Measurements from ENCODE around the gene RAI14. TPM values are rescaled to one million over a fixed set of nuclear protein-coding genes. Genes with fewer than 3 reads are reported as not detected.

The RAI14 gene
- total and polyA plus RNA-seq, 2 donors (not counting 1 experiment from before 2014, with no cell fraction given), result 98.7 to 125 TPM

- Histone ChIP-seq H4K20me1 (ENCODE audit: control insufficient read depth, extremely low read depth, insufficient read depth, low read length) (no peaks in the 10 kb centered on the region), H3K9me3 (ENCODE audit: control insufficient read depth, insufficient read depth, low read depth, low read length) (no peaks in the 10 kb centered on the region), H3K4me1 (ENCODE audit: control insufficient read depth, extremely low read depth, insufficient read depth, low read length) (no peaks in the 10 kb centered on the region), H3K36me3 (ENCODE audit: control insufficient read depth, insufficient read depth, low read length) (no peaks in the 10 kb centered on the region), H3K4me3 (replicated peaks in 1 of 4; ENCODE audit: control extremely low read depth in 1 of 4, insufficient read depth in 1 of 4, low read depth in 3 of 4, low read length in 4 of 4) (peak within 1 kb of the TSS; percentile 69 to 86 (median 76)), H3K9ac (ENCODE audit: insufficient read depth, low read length) (peak within 1 kb of the TSS; percentile 66), H3K27me3 (ENCODE audit: control insufficient read depth, insufficient read depth, low read length) (no peaks in the 10 kb centered on the region), H3K4me2 (ENCODE audit: extremely low read depth, insufficient read depth, low read length) (peak within 1 kb of the TSS; percentile 67), H3K79me2 (ENCODE audit: control insufficient read depth, insufficient read depth, low read length) (no peaks in the 10 kb centered on the region), H3K27ac (ENCODE audit: insufficient read depth, low read length) (peak within 1 kb of the TSS; percentile 52), H2AFZ (ENCODE audit: low read length) (peak within 1 kb of the TSS; percentile 94)
- DNase-seq (ENCODE audit: low read depth in 2 of 2), result peak; percentile 82 to 84
- TF ChIP-seq, protein P1, sequence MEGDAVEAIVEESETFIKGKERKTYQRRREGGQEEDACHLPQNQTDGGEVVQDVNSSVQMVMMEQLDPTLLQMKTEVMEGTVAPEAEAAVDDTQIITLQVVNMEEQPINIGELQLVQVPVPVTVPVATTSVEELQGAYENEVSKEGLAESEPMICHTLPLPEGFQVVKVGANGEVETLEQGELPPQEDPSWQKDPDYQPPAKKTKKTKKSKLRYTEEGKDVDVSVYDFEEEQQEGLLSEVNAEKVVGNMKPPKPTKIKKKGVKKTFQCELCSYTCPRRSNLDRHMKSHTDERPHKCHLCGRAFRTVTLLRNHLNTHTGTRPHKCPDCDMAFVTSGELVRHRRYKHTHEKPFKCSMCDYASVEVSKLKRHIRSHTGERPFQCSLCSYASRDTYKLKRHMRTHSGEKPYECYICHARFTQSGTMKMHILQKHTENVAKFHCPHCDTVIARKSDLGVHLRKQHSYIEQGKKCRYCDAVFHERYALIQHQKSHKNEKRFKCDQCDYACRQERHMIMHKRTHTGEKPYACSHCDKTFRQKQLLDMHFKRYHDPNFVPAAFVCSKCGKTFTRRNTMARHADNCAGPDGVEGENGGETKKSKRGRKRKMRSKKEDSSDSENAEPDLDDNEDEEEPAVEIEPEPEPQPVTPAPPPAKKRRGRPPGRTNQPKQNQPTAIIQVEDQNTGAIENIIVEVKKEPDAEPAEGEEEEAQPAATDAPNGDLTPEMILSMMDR (conservative IDR thresholded peaks at IDR 0.05 in 1 of 2, IDR thresholded peaks at IDR 0.05 in 1 of 2; ENCODE audit: low read depth in 1 of 2, low read length in 2 of 2), result no peak
- no peak for TF ChIP-seq EZH2 (IDR thresholded peaks at IDR 0.05; ENCODE audit: low read length, missing control alignments)
Observed at GRCh38 chr5:34838785-34839714, 182.9 kb downstream of the RAI14 start, which contains the start of gene TTC23L. TTC23L (plus strand) TSS chr5:34839164; CDS start chr5:34840672, 1,508 bp downstream.

DNA sequence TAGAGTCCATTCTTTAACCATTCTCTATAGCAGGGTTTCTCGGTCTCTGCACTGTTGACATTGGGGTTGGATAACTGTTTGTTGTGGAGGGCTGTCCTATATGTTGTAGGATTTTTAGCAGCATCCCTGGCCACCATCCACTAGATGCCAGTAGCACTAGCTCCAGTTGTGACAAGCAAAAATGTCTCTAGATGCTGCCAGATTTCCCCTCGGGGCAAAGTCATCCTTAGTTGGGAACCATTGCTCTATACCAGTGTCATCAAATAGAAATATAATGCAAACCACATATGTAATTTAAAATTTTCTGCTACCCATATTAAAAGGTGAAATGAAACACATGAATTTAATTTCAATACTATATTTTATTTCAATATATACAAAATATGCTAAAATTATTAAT, 185.7 kb downstream of the RAI14 start:
- Histone ChIP-seq H2AFZ (ENCODE audit: low read length) (no peak overlapping the region), H3K27me3 (ENCODE audit: control insufficient read depth, insufficient read depth, low read length) (no peaks in the 10 kb centered on the region), H3K27ac (ENCODE audit: insufficient read depth, low read length) (no peak overlapping the region), H3K9me3 (ENCODE audit: control insufficient read depth, insufficient read depth, low read depth, low read length) (no peaks in the 10 kb centered on the region), H3K36me3 (ENCODE audit: control insufficient read depth, insufficient read depth, low read length) (no peaks in the 10 kb centered on the region), H3K9ac (ENCODE audit: insufficient read depth, low read length) (no peak overlapping the region), H3K4me2 (ENCODE audit: extremely low read depth, insufficient read depth, low read length) (no peak overlapping the region), H4K20me1 (ENCODE audit: control insufficient read depth, extremely low read depth, insufficient read depth, low read length) (no peaks in the 10 kb centered on the region), H3K4me1 (ENCODE audit: control insufficient read depth, extremely low read depth, insufficient read depth, low read length) (no peaks in the 10 kb centered on the region), H3K79me2 (ENCODE audit: control insufficient read depth, insufficient read depth, low read length) (no peaks in the 10 kb centered on the region), H3K4me3 (replicated peaks in 1 of 4; ENCODE audit: control extremely low read depth in 1 of 4, insufficient read depth in 1 of 4, low read depth in 3 of 4, low read length in 4 of 4) (no peak overlapping the region)
- TF ChIP-seq, protein P1 (conservative IDR thresholded peaks at IDR 0.05 in 1 of 2, IDR thresholded peaks at IDR 0.05 in 1 of 2; ENCODE audit: low read depth in 1 of 2, low read length in 2 of 2), result no peak
- TF ChIP-seq EZH2 (IDR thresholded peaks at IDR 0.05; ENCODE audit: low read length, missing control alignments), result no peak
- no peak for DNase-seq (ENCODE audit: low read depth in 2 of 2)

DNA sequence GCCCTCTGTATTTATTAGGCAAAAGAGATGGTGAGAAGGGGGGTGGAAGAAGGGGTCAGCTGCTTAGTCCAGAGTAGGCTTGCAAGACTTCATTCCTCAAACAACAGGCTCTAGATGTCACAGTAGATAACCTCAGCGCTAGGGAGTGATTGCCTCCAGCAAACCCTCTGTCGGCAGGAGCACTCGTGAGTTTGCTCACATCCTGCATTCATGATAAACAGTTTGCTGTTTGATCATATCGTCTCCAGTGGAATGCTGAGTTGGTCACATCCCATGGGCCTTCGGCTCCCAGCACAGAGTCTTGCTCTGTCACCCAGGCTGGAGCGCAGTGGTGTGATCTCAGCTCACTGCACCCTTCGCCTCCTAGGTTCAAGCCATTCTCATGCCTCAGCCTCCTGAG, 186.4 kb downstream of the RAI14 start:
- no peaks in the 10 kb centered on the region for H3K27me3 ChIP-seq (ENCODE audit: control insufficient read depth, insufficient read depth, low read length)
- H4K20me1 ChIP-seq (ENCODE audit: control insufficient read depth, extremely low read depth, insufficient read depth, low read length), result no peaks in the 10 kb centered on the region
- H3K9ac ChIP-seq (ENCODE audit: insufficient read depth, low read length), result no peak overlapping the region
- H3K79me2 ChIP-seq (ENCODE audit: control insufficient read depth, insufficient read depth, low read length), result no peaks in the 10 kb centered on the region
- DNase-seq (ENCODE audit: low read depth in 2 of 2), result no peak
- TF ChIP-seq, protein P1 (conservative IDR thresholded peaks at IDR 0.05 in 1 of 2, IDR thresholded peaks at IDR 0.05 in 1 of 2; ENCODE audit: low read depth in 1 of 2, low read length in 2 of 2), result no peak
- TF ChIP-seq EZH2 (IDR thresholded peaks at IDR 0.05; ENCODE audit: low read length, missing control alignments), result no peak
- H3K27ac ChIP-seq (ENCODE audit: insufficient read depth, low read length), result no peak overlapping the region
- H3K9me3 ChIP-seq (ENCODE audit: control insufficient read depth, insufficient read depth, low read depth, low read length), result no peaks in the 10 kb centered on the region
- no peak overlapping the region for H3K4me3 ChIP-seq (replicated peaks in 1 of 4; ENCODE audit: control extremely low read depth in 1 of 4, insufficient read depth in 1 of 4, low read depth in 3 of 4, low read length in 4 of 4)
- no peak overlapping the region for H2AFZ ChIP-seq (ENCODE audit: low read length)
- H3K4me2 ChIP-seq (ENCODE audit: extremely low read depth, insufficient read depth, low read length), result no peak overlapping the region
- H3K36me3 ChIP-seq (ENCODE audit: control insufficient read depth, insufficient read depth, low read length), result no peaks in the 10 kb centered on the region
- no peaks in the 10 kb centered on the region for H3K4me1 ChIP-seq (ENCODE audit: control insufficient read depth, extremely low read depth, insufficient read depth, low read length)
